BJ (cell line): ENCODE data around the gene CD244. TPM values are rescaled to one million over a fixed set of nuclear protein-coding genes. Genes with fewer than 3 reads are reported as not detected.

Experiments
- CTCF ChIA-PET: fragments of 350-600 bp; formaldehyde crosslinking; extraction: SDS; loops from one replicate; lab custom pipeline; 2021; ENCODE audit warnings: antibody characterized with exemption, inconsistent platforms; lab: Yijun Ruan, JAX
- POLR2A ChIA-PET: fragments of 300-600 bp; sonication (Branson Sonifier 250); formaldehyde crosslinking; extraction: SDS; loops from one replicate; lab custom pipeline; 2021; ENCODE audit warnings: antibody characterized with exemption; lab: Charles Lee
- DNase-seq: peaks from one replicate; pipeline ENCODE4 v3.0.0-alpha.2; 2011; ENCODE audit warnings: low read depth
- H3K27me3 ChIP-seq: 2 replicates; pipeline ENCODE4 v1.6.0; 2011; ENCODE audit warnings: low read length; ENCODE audit not compliant: control insufficient read depth, insufficient read depth
- H3K36me3 ChIP-seq: 2 replicates; pipeline ENCODE4 v1.5.1; 2011; ENCODE audit warnings: low read length; ENCODE audit not compliant: control insufficient read depth, insufficient read depth
- H3K4me3 ChIP-seq: 2 replicates; pipeline ENCODE4 v1.5.1; 2011; ENCODE audit warnings: low read depth, mild to moderate bottlenecking, control low read depth, low read length
- CTCF ChIP-seq: IDR thresholded peaks from 2 replicates; pipeline ENCODE4 v1.5.1; 2011; ENCODE audit warnings: low read depth, mild to moderate bottlenecking, control low read depth, inconsistent platforms, low read length, moderate library complexity; ENCODE audit not compliant: insufficient read depth
- polyA plus RNA-seq: library from polyadenylated mRNA; depleted of rRNA; stranded (reverse); fragments of >200 nt; gene quantifications from 2 replicates; pipeline ENCODE4 v1.2.3, GENCODE V29; 2011

The CD244 gene
- polyA plus RNA-seq, 1 experiment, result not detected

GRCh38 chr1:160863061-160863773 lies 530 bp upstream of the CD244 start:
- no peak for TF ChIP-seq CTCF
- Histone ChIP-seq H3K36me3 (no peaks in the 10 kb centered on the region), H3K4me3 (no peak overlapping the region), H3K27me3 (no peaks in the 10 kb centered on the region)
- DNase-seq, result no peak
- POLR2A ChIA-PET, result no interaction called here
- CTCF ChIA-PET, result no interaction called here

- TF ChIP-seq CTCF, result no peak
- ChIA-PET POLR2A (interaction anchor here (0.6 kb wide), 1 partner anchor 56 kb away, joined by 3 read pairs; no protein-coding TSS in a partner anchor), CTCF (interaction anchor here (0.8 kb wide), 1 partner anchor 29 kb away, joined by 3 read pairs; no protein-coding TSS in a partner anchor)
- DNase-seq, result no peak
- Histone ChIP-seq H3K4me3 (no peak overlapping the region), H3K36me3 (no peaks in the 10 kb centered on the region), H3K27me3 (no peaks in the 10 kb centered on the region)
These were observed 1.7 kb downstream of the CD244 start for GRCh38 chr1:160860840-160861505.

- H3K36me3 ChIP-seq, result no peaks in the 10 kb centered on the region
- CTCF ChIA-PET, result no interaction called here
- H3K27me3 ChIP-seq, result no peaks in the 10 kb centered on the region
- no peak overlapping the region for H3K4me3 ChIP-seq
- DNase-seq, result no peak
- POLR2A ChIA-PET, result no interaction called here
- TF ChIP-seq CTCF, result no peak
These were observed 3.5 kb downstream of the CD244 start for GRCh38 chr1:160859166-160859565.

- ChIA-PET CTCF (no interaction called here), POLR2A (no interaction called here)
- no peak for TF ChIP-seq CTCF
- H3K27me3 ChIP-seq, result no peaks in the 10 kb centered on the region
- no peak overlapping the region for H3K4me3 ChIP-seq
- no peaks in the 10 kb centered on the region for H3K36me3 ChIP-seq
- DNase-seq, result no peak
These were observed 4.2 kb downstream of the CD244 start for GRCh38 chr1:160858507-160858906.

- ChIA-PET POLR2A (no interaction called here), CTCF (no interaction called here)
- H3K36me3 ChIP-seq, result no peaks in the 10 kb centered on the region
- no peak overlapping the region for H3K4me3 ChIP-seq
- H3K27me3 ChIP-seq, result no peaks in the 10 kb centered on the region
- TF ChIP-seq CTCF, result no peak
- no peak for DNase-seq
These were observed 4.6 kb downstream of the CD244 start for GRCh38 chr1:160858097-160858496.
